ENCODE results near the gene PROZ. TPM values are rescaled to one million over a fixed set of nuclear protein-coding genes. Genes with fewer than 3 reads are reported as not detected.

Gene PROZ
- total and polyA plus RNA-seq, 2 of the 13 experiments (the other 11 are each of a cell fraction or from before 2014, with no cell fraction given): 5.6 to 22.5 TPM

GRCh38 chr13:113138792-113139551, 19.5 kb upstream of the PROZ start (continued):
- no peak for TF ChIP-seq MLXIP (CRISPR knock-in tag; IDR thresholded peaks at IDR 0.05; ENCODE audit: borderline replicate concordance)
- TF ChIP-seq ZBTB26 (CRISPR knock-in tag; IDR thresholded peaks at IDR 0.05; ENCODE audit: borderline replicate concordance): no peak
- peak; percentile 84 for TF ChIP-seq YY1 (IDR thresholded peaks at IDR 0.05; ENCODE audit: insufficient read depth, insufficient replicate concordance, low read depth, low read length)
- peak; percentile 89 for TF ChIP-seq NR2F2 (IDR thresholded peaks at IDR 0.05; ENCODE audit: borderline replicate concordance, low read depth)
- TF ChIP-seq MTF2 (CRISPR knock-in tag; IDR thresholded peaks at IDR 0.05; ENCODE audit: borderline replicate concordance): no peak
- TF ChIP-seq ZNF652 (CRISPR knock-in tag; IDR thresholded peaks at IDR 0.05; ENCODE audit: borderline replicate concordance, low read depth): peak; percentile 45; the same call in 1 of the 2 replicates
- TF ChIP-seq GATAD2A (CRISPR knock-in tag; IDR thresholded peaks at IDR 0.05): peak; percentile 86
- TF ChIP-seq ISL2 (CRISPR knock-in tag; IDR thresholded peaks at IDR 0.05): peak; percentile 95
- 0 out of 2 replicates have a peak, but pooled peaks have one; percentile 30 for TF ChIP-seq ZNF333 (CRISPR knock-in tag; IDR thresholded peaks at IDR 0.05; ENCODE audit: borderline replicate concordance)
- no peak for TF ChIP-seq ZSCAN5A (CRISPR knock-in tag; IDR thresholded peaks at IDR 0.05; ENCODE audit: borderline replicate concordance)
- no peak for TF ChIP-seq ZNF510 (CRISPR knock-in tag; IDR thresholded peaks at IDR 0.05; ENCODE audit: low read depth)
- TF ChIP-seq FOXA1 (IDR thresholded peaks at IDR 0.05): peak; percentile 60
- TF ChIP-seq FOXA1 (CRISPR knock-in tag; IDR thresholded peaks at IDR 0.05): peak; percentile 93
- peak; percentile 94; the same call in 1 of the 2 replicates for TF ChIP-seq ZNF557 (CRISPR knock-in tag; IDR thresholded peaks at IDR 0.05)
- TF ChIP-seq NR2F1 (CRISPR knock-in tag; IDR thresholded peaks at IDR 0.05): peak; percentile 21 to 41; a peak in 2 of 4 replicates
- TF ChIP-seq ESRRA (CRISPR knock-in tag; IDR thresholded peaks at IDR 0.05; ENCODE audit: low read depth): peak; percentile 89
- TF ChIP-seq NCOA2 (CRISPR knock-in tag; IDR thresholded peaks at IDR 0.05): peak; percentile 95
- TF ChIP-seq SIX1 (CRISPR knock-in tag; IDR thresholded peaks at IDR 0.05; ENCODE audit: borderline replicate concordance): peak; percentile 90
- TF ChIP-seq JARID2 (CRISPR knock-in tag; IDR thresholded peaks at IDR 0.05; ENCODE audit: insufficient replicate concordance): no peak
- TF ChIP-seq PREB (CRISPR knock-in tag; IDR thresholded peaks at IDR 0.05): no peak
- no peak for TF ChIP-seq ZNF879 (CRISPR knock-in tag; IDR thresholded peaks at IDR 0.05)
- peak; percentile 96 for TF ChIP-seq ARID3A (IDR thresholded peaks at IDR 0.05; ENCODE audit: low read depth, low read length)

Measured in HepG2 (cell line).